GM23338 (cell line): ENCODE results near the gene TMEM53. TPM values are rescaled to one million over a fixed set of nuclear protein-coding genes. Genes with fewer than 3 reads are reported as not detected.

ENCODE experiments used
- ATAC-seq: fragments of 200-7000 bp; cut with Tn5 transposase; 3 replicates; pipeline ENCODE4 v1.9.1; 2020
- DNase-seq: peaks from one replicate; pipeline ENCODE4 v3.0.0-alpha.2; 2015; ENCODE audit warnings: low spot score
- H2AFZ ChIP-seq: fragments of 200-600 bp; sonication (generic); 2 replicates; pipeline ENCODE4 v1.8.0; 2016; ENCODE audit warnings: antibody characterized with exemption, mild to moderate bottlenecking, moderate library complexity
- H3F3A ChIP-seq: fragments of 200-600 bp; sonication (generic); replicated peaks from 2 replicates; pipeline ENCODE4 v1.8.0; 2017; ENCODE audit warnings: antibody characterized with exemption, mixed run types, low read depth
- H3K27ac ChIP-seq: fragments of 200-600 bp; sonication (generic); 2 replicates; pipeline ENCODE4 v1.6.1; 2016; ENCODE audit warnings: low read depth
- H3K27me3 ChIP-seq: fragments of 200-600 bp; sonication (generic); 2 replicates; pipeline ENCODE4 v1.8.0; 2016; ENCODE audit warnings: mild to moderate bottlenecking, mixed run types, moderate library complexity; ENCODE audit not compliant: insufficient read depth
- H3K36me3 ChIP-seq: fragments of 200-600 bp; sonication (generic); 2 replicates; pipeline ENCODE4 v1.8.0; 2016; ENCODE audit warnings: mild to moderate bottlenecking; ENCODE audit not compliant: insufficient read depth
- H3K4me1 ChIP-seq: fragments of 200-600 bp; sonication (generic); 2 replicates; pipeline ENCODE4 v1.8.0; 2016; ENCODE audit warnings: mild to moderate bottlenecking, moderate library complexity; ENCODE audit not compliant: insufficient read depth
- H3K4me2 ChIP-seq: fragments of 200-600 bp; sonication (generic); 2 replicates; pipeline ENCODE4 v1.7.1; 2017; ENCODE audit warnings: mixed run types
- H3K4me3 ChIP-seq: fragments of 200-600 bp; sonication (generic); 2 replicates; pipeline ENCODE4 v1.6.1; 2016; ENCODE audit warnings: mixed run types
- H3K79me2 ChIP-seq: fragments of 200-600 bp; sonication (generic); replicated peaks from 2 replicates; pipeline ENCODE4 v1.8.0; 2017; ENCODE audit warnings: mild to moderate bottlenecking; ENCODE audit not compliant: insufficient read depth
- H3K9me2 ChIP-seq: fragments of 200-600 bp; sonication (generic); 2 replicates; pipeline ENCODE4 v1.8.0; 2017; ENCODE audit not compliant: insufficient read depth
- H4K20me1 ChIP-seq: fragments of 200-600 bp; sonication (generic); replicated peaks from 2 replicates; pipeline ENCODE4 v1.8.0; 2017; ENCODE audit warnings: mild to moderate bottlenecking; ENCODE audit not compliant: insufficient read depth
- H3K27ac Mint-ChIP-seq: 2 replicates; pipeline ENCODE4 v1.8.0; 2020; ENCODE audit warnings: inconsistent platforms, mild to moderate bottlenecking, moderate library complexity, mixed read lengths
- H3K27me3 Mint-ChIP-seq: 3 replicates; pipeline ENCODE4 v1.8.0; 2022; ENCODE audit warnings: low read depth, mild to moderate bottlenecking, moderate library complexity, mixed read lengths, inconsistent platforms; ENCODE audit not compliant: insufficient read depth, poor library complexity
- H3K36me3 Mint-ChIP-seq: 3 replicates; pipeline ENCODE4 v1.8.0; 2021; ENCODE audit warnings: low read depth, mild to moderate bottlenecking, inconsistent platforms, moderate library complexity, mixed read lengths
- H3K4me1 Mint-ChIP-seq: 3 replicates; pipeline ENCODE4 v1.8.0; 2020; ENCODE audit warnings: mild to moderate bottlenecking, inconsistent platforms, mixed read lengths
- H3K4me3 Mint-ChIP-seq: 3 replicates; pipeline ENCODE4 v1.8.0; 2021; ENCODE audit warnings: moderate library complexity, mild to moderate bottlenecking, inconsistent platforms, mixed read lengths
- H3K9me3 Mint-ChIP-seq: 3 replicates; pipeline ENCODE4 v1.8.0; 2020; ENCODE audit warnings: moderate library complexity, mild to moderate bottlenecking, inconsistent platforms, mixed read lengths
- CREB1 ChIP-seq: fragments of 250-450 bp; sonication (Bioruptor Pico); IDR thresholded peaks from 2 replicates; pipeline ENCODE4 v1.5.0; 2020; ENCODE audit warnings: low read depth, mild to moderate bottlenecking, moderate library complexity
- EZH2 ChIP-seq: fragments of 200-600 bp; sonication (generic); IDR thresholded peaks from one replicate; pipeline ENCODE4 v1.8.0; 2017; ENCODE audit warnings: antibody characterized with exemption, mild to moderate bottlenecking, low read depth; ENCODE audit not compliant: unreplicated experiment
- EZH2phosphoT487 ChIP-seq: fragments of 200-600 bp; sonication (generic); IDR thresholded peaks from one replicate; pipeline ENCODE4 v1.8.1; 2018; ENCODE audit warnings: antibody characterized with exemption; ENCODE audit not compliant: unreplicated experiment
- JUNB ChIP-seq: IDR thresholded peaks from one replicate; pipeline ENCODE4 v1.6.1; 2016; ENCODE audit warnings: antibody characterized with exemption; ENCODE audit not compliant: unreplicated experiment
- NANOG ChIP-seq: IDR thresholded peaks from 2 replicates; pipeline ENCODE4 v1.6.1; 2016; ENCODE audit warnings: antibody characterized with exemption, borderline replicate concordance
- POLR2AphosphoS5 ChIP-seq: IDR thresholded peaks from 2 replicates; pipeline ENCODE4 v1.6.1; 2016; ENCODE audit warnings: antibody characterized with exemption, low read depth
- REST ChIP-seq: IDR thresholded peaks from one replicate; pipeline ENCODE4 v1.6.1; 2018; ENCODE audit warnings: antibody characterized with exemption; ENCODE audit not compliant: unreplicated experiment
- ZNF114 ChIP-seq: fragments of 250-450 bp; sonication (Bioruptor Pico); IDR thresholded peaks from 2 replicates; pipeline ENCODE4 v1.5.0; 2020; ENCODE audit warnings: mild to moderate bottlenecking, moderate library complexity
- ZNF331 ChIP-seq: fragments of 250-450 bp; sonication (Bioruptor Pico); IDR thresholded peaks from 2 replicates; pipeline ENCODE4 v1.5.0; 2020; ENCODE audit warnings: low read depth, mild to moderate bottlenecking, moderate library complexity
- polyA plus RNA-seq: library from polyadenylated mRNA; unstranded; fragments of >200 nt; fragmentation: Nextera tagmentation; extraction: Ambion mirVana; gene quantifications from 2 replicates; pipeline ENCODE4 v1.2.1, GENCODE V29; 2016
- total RNA-seq: library from RNA; depleted of rRNA; stranded (reverse); fragments of >200 nt; shearing (Covaris generic); gene quantifications from 2 replicates; pipeline ENCODE4 v1.2.3, GENCODE V29; 2014
- TF ChIP-seq, protein P1 (sequence below): IDR thresholded peaks from 2 replicates; pipeline ENCODE4 v1.6.1; 2016; ENCODE audit warnings: antibody characterized with exemption
- TF ChIP-seq, protein P2 (sequence below): fragments of 250-450 bp; sonication (Bioruptor Pico); IDR thresholded peaks from 2 replicates; pipeline ENCODE4 v1.5.0; 2020; ENCODE audit warnings: mild to moderate bottlenecking, moderate library complexity

TMEM53 gene
- total and polyA plus RNA-seq, 2 experiments from 2014 or later: 15.4 to 20.8 TPM

- H3F3A ChIP-seq: no peaks in the 10 kb centered on the region
- no peak for ATAC-seq
- H2AFZ ChIP-seq: no peak overlapping the region
- Mint-ChIP-seq H3K4me3 (no peak overlapping the region), H3K4me1 (peaks cover under 1% of the 10 kb centered on the region; the same call in 1 of the 3 replicates), H3K36me3 (no peaks in the 10 kb centered on the region), H3K27me3 (peaks cover 7% of the 10 kb centered on the region), H3K27ac (no peak overlapping the region), H3K9me3 (no peaks in the 10 kb centered on the region)
- H3K27ac ChIP-seq: no peak overlapping the region
- H3K27me3 ChIP-seq: no peaks in the 10 kb centered on the region
- TF ChIP-seq ZNF114 (no peak), CREB1 (no peak)
- H3K79me2 ChIP-seq: no peaks in the 10 kb centered on the region
- no peaks in the 10 kb centered on the region for H3K9me2 ChIP-seq
- H3K4me2 ChIP-seq: no peak overlapping the region
- no peak overlapping the region for H3K4me3 ChIP-seq
- no peaks in the 10 kb centered on the region for H3K36me3 ChIP-seq
- no peaks in the 10 kb centered on the region; the same call in 1 of the 2 replicates for H4K20me1 ChIP-seq
- H3K4me1 ChIP-seq: peaks cover 4% of the 10 kb centered on the region
- no peak for DNase-seq
Observed at GRCh38 chr1:44624268-44624901, 49.9 kb downstream of the TMEM53 start.

DNA sequence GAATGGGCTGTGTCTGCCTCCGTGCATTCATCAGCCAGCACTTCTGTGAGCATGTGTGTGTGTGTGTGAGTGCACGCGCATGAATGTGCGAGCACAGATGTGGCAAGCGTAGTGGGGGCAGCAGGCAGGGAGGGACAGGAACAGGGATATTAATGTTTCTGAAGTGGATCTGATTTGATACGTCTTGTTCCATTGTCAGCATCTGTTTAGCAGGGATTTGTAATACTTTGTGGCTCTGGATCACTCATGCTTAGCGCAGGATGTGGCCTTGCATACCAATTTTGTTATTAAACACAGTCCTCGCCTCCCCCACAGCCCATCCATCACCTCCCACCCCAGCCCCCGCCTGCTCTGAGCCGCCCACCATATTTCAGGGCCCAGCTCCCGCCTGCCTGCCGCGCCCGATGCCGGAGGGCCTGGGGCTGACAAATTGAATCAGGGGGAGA is 52.4 kb downstream of the TMEM53 start:
- no peak overlapping the region for H3K27ac ChIP-seq
- Mint-ChIP-seq H3K9me3 (no peaks in the 10 kb centered on the region), H3K27me3 (peaks cover 10% of the 10 kb centered on the region), H3K4me1 (peaks cover 18% of the 10 kb centered on the region; the same call in 2 of the 3 replicates), H3K4me3 (no peak overlapping the region), H3K36me3 (no peaks in the 10 kb centered on the region), H3K27ac (no peak overlapping the region)
- ATAC-seq (no peak), DNase-seq (no peak)
- H3F3A ChIP-seq: no peaks in the 10 kb centered on the region
- no peak overlapping the region for H2AFZ ChIP-seq
- no peaks in the 10 kb centered on the region; the same call in 1 of the 2 replicates for H4K20me1 ChIP-seq
- peaks cover 6% of the 10 kb centered on the region for H3K4me1 ChIP-seq
- no peaks in the 10 kb centered on the region for H3K9me2 ChIP-seq
- H3K4me2 ChIP-seq: no peak overlapping the region
- H3K79me2 ChIP-seq: no peaks in the 10 kb centered on the region
- no peaks in the 10 kb centered on the region for H3K27me3 ChIP-seq
- H3K4me3 ChIP-seq: no peak overlapping the region
- H3K36me3 ChIP-seq: no peaks in the 10 kb centered on the region
- TF ChIP-seq, protein P1, sequence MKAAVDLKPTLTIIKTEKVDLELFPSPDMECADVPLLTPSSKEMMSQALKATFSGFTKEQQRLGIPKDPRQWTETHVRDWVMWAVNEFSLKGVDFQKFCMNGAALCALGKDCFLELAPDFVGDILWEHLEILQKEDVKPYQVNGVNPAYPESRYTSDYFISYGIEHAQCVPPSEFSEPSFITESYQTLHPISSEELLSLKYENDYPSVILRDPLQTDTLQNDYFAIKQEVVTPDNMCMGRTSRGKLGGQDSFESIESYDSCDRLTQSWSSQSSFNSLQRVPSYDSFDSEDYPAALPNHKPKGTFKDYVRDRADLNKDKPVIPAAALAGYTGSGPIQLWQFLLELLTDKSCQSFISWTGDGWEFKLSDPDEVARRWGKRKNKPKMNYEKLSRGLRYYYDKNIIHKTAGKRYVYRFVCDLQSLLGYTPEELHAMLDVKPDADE: no peak
- TF ChIP-seq JUNB (no peak), ZNF331 (no peak), REST (no peak), CREB1 (no peak), EZH2phosphoT487 (no peak), ZNF114 (no peak), POLR2AphosphoS5 (no peak), NANOG (no peak), EZH2 (no peak)
- TF ChIP-seq, protein P2, sequence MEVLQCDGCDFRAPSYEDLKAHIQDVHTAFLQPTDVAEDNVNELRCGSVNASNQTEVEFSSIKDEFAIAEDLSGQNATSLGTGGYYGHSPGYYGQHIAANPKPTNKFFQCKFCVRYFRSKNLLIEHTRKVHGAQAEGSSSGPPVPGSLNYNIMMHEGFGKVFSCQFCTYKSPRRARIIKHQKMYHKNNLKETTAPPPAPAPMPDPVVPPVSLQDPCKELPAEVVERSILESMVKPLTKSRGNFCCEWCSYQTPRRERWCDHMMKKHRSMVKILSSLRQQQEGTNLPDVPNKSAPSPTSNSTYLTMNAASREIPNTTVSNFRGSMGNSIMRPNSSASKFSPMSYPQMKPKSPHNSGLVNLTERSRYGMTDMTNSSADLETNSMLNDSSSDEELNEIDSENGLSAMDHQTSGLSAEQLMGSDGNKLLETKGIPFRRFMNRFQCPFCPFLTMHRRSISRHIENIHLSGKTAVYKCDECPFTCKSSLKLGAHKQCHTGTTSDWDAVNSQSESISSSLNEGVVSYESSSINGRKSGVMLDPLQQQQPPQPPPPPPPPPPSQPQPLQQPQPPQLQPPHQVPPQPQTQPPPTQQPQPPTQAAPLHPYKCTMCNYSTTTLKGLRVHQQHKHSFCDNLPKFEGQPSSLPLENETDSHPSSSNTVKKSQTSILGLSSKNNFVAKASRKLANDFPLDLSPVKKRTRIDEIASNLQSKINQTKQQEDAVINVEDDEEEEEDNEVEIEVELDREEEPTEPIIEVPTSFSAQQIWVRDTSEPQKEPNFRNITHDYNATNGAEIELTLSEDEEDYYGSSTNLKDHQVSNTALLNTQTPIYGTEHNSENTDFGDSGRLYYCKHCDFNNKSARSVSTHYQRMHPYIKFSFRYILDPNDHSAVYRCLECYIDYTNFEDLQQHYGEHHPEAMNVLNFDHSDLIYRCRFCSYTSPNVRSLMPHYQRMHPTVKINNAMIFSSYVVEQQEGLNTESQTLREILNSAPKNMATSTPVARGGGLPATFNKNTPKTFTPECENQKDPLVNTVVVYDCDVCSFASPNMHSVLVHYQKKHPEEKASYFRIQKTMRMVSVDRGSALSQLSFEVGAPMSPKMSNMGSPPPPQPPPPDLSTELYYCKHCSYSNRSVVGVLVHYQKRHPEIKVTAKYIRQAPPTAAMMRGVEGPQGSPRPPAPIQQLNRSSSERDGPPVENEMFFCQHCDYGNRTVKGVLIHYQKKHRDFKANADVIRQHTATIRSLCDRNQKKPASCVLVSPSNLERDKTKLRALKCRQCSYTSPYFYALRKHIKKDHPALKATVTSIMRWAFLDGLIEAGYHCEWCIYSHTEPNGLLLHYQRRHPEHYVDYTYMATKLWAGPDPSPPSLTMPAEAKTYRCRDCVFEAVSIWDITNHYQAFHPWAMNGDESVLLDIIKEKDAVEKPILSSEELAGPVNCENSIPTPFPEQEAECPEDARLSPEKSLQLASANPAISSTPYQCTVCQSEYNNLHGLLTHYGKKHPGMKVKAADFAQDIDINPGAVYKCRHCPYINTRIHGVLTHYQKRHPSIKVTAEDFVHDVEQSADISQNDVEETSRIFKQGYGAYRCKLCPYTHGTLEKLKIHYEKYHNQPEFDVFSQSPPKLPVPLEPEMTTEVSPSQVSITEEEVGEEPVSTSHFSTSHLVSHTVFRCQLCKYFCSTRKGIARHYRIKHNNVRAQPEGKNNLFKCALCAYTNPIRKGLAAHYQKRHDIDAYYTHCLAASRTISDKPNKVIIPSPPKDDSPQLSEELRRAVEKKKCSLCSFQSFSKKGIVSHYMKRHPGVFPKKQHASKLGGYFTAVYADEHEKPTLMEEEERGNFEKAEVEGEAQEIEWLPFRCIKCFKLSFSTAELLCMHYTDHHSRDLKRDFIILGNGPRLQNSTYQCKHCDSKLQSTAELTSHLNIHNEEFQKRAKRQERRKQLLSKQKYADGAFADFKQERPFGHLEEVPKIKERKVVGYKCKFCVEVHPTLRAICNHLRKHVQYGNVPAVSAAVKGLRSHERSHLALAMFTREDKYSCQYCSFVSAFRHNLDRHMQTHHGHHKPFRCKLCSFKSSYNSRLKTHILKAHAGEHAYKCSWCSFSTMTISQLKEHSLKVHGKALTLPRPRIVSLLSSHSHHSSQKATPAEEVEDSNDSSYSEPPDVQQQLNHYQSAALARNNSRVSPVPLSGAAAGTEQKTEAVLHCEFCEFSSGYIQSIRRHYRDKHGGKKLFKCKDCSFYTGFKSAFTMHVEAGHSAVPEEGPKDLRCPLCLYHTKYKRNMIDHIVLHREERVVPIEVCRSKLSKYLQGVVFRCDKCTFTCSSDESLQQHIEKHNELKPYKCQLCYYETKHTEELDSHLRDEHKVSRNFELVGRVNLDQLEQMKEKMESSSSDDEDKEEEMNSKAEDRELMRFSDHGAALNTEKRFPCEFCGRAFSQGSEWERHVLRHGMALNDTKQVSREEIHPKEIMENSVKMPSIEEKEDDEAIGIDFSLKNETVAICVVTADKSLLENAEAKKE (CRISPR knock-in tag): no peak
